Keratinocyte (primary cell): ENCODE measurements around the gene ZFPL1. TPM values are rescaled to one million over a fixed set of nuclear protein-coding genes. Genes with fewer than 3 reads are reported as not detected.

ENCODE experiments used
- DNase-seq: peaks from one replicate; pipeline ENCODE4 v3.0.0-alpha.2; 2011; ENCODE audit warnings: low read depth, missing footprints, low spot score
- FAIRE-seq: peaks from 2 replicates; lab custom pipeline; 2011; peaks lifted over from hg19 to GRCh38; lab: Jason Lieb, UNC
- H2AFZ ChIP-seq: 2 replicates; pipeline ENCODE4 v1.6.0; 2012; ENCODE audit warnings: low read length, control low read depth, inconsistent platforms; ENCODE audit not compliant: control insufficient read depth
- H3K27ac ChIP-seq: 2 replicates; pipeline ENCODE4 v1.5.1; 2011; ENCODE audit warnings: low read length; ENCODE audit not compliant: control insufficient read depth, insufficient read depth
- H3K27me3 ChIP-seq: 3 replicates; pipeline ENCODE4 v1.6.0; 2011; ENCODE audit warnings: low read length; ENCODE audit not compliant: control insufficient read depth, insufficient read depth; ENCODE audit errors: extremely low read depth
- H3K36me3 ChIP-seq, 2 experiments: 2 replicates in 1 of 2; 3 replicates in 1 of 2; pipeline ENCODE4 v1.5.1; 2011; ENCODE audit warnings: low read length in 2 of 2, mild to moderate bottlenecking in 1 of 2; ENCODE audit not compliant: control insufficient read depth in 2 of 2, insufficient read depth in 2 of 2; ENCODE audit errors: extremely low read depth in 1 of 2
- H3K4me1 ChIP-seq: 3 replicates; pipeline ENCODE4 v1.5.1; 2011; ENCODE audit warnings: low read length; ENCODE audit not compliant: control insufficient read depth, insufficient read depth; ENCODE audit errors: extremely low read depth
- H3K4me2 ChIP-seq: 3 replicates; pipeline ENCODE4 v1.6.0; 2011; ENCODE audit warnings: low read depth, low read length; ENCODE audit not compliant: control insufficient read depth, insufficient read depth; ENCODE audit errors: extremely low read depth
- H3K4me3 ChIP-seq, 3 experiments: fragments of 200-600 bp in 1 of 3; sonication (generic) in 1 of 3; 2 replicates in 2 of 3; 3 replicates in 1 of 3; pipeline ENCODE4 v1.5.1; 2011 to 2016; ENCODE audit warnings: low read length in 3 of 3, mild to moderate bottlenecking in 3 of 3, control low read depth in 2 of 3, inconsistent platforms in 1 of 3, low read depth in 1 of 3, mixed read lengths in 1 of 3, mixed run types in 1 of 3, moderate library complexity in 1 of 3; ENCODE audit not compliant: control insufficient read depth in 2 of 3, insufficient read depth in 2 of 3; ENCODE audit errors: extremely low read depth in 1 of 3
- H3K79me2 ChIP-seq: 2 replicates; pipeline ENCODE4 v1.6.0; 2012; ENCODE audit warnings: low read length; ENCODE audit not compliant: control insufficient read depth, insufficient read depth
- H3K9ac ChIP-seq: 3 replicates; pipeline ENCODE4 v1.6.0; 2011; ENCODE audit warnings: low read length; ENCODE audit not compliant: control insufficient read depth, insufficient read depth; ENCODE audit errors: extremely low read depth
- H3K9me1 ChIP-seq: 3 replicates; pipeline ENCODE4 v1.6.0; 2011; ENCODE audit warnings: low read length; ENCODE audit not compliant: control insufficient read depth, insufficient read depth; ENCODE audit errors: extremely low read depth
- H3K9me3 ChIP-seq: 2 replicates; pipeline ENCODE4 v1.5.1; 2012; ENCODE audit warnings: low read depth, low read length; ENCODE audit not compliant: control insufficient read depth
- H4K20me1 ChIP-seq: 3 replicates; pipeline ENCODE4 v1.6.0; 2011; ENCODE audit warnings: low read length; ENCODE audit not compliant: control insufficient read depth, insufficient read depth; ENCODE audit errors: extremely low read depth
- CTCF ChIP-seq, 3 experiments: IDR thresholded peaks in 1 of 3; conservative IDR thresholded peaks in 1 of 3; optimal IDR thresholded peaks in 1 of 3; 2 replicates in 2 of 3; 3 replicates in 1 of 3; pipeline versions ENCODE3 to v1.5.1; 2011; ENCODE audit warnings: low read length in 3 of 3, mild to moderate bottlenecking in 3 of 3, moderate library complexity in 2 of 3, control low read depth in 1 of 3, inconsistent platforms in 1 of 3; ENCODE audit not compliant: insufficient read depth in 2 of 3; ENCODE audit errors: extremely low read depth in 1 of 3
- EZH2 ChIP-seq: IDR thresholded peaks from one replicate; pipeline ENCODE4 v1.6.1; 2012; ENCODE audit warnings: inconsistent platforms, mild to moderate bottlenecking, low read length, moderate library complexity
- dilution Hi-C: fragments of 300-500 bp; cut with MboI; formaldehyde crosslinking; loops from one replicate; pipeline ENCODE4 v1.7.0; 2020; ENCODE audit warnings: low sequenced_read_pairs; ENCODE audit not compliant: extremely low pct_ligation_motif_present
- polyA plus RNA-seq, 5 experiments: library from polyadenylated mRNA; depleted of rRNA in 3 of 5; stranded (reverse) in 3 of 5; stranded (forward) in 1 of 5; unstranded in 1 of 5; fragments of >200 nt; gene quantifications; 1 replicate in 1 of 5; 2 replicates in 3 of 5; 3 replicates in 1 of 5; pipeline versions ENCODE4 v1.2.1 to v1.2.3, GENCODE V29; 2011 to 2012; ENCODE audit warnings: missing spikeins in 2 of 5, low read depth in 1 of 5, low replicate concordance in 1 of 5

Gene ZFPL1
- polyA plus RNA-seq, 1 donor (not counting 4 experiments of a cell fraction or from before 2014, with no cell fraction given): 15.0 TPM

GRCh38 chr11:65051398-65051858 lies 32.6 kb upstream of the ZFPL1 start:
- dilution Hi-C loops: no loop called here
- H3K36me3 ChIP-seq: no peaks in the 10 kb centered on the region
- FAIRE-seq (no peak), DNase-seq (no peak)
- no peak overlapping the region for H3K27ac ChIP-seq
- TF ChIP-seq EZH2 (no peak), CTCF (optimal IDR thresholded peaks at IDR 0.05 in 1 of 3, IDR thresholded peaks at IDR 0.05 in 1 of 3, conservative IDR thresholded peaks at IDR 0.05 in 1 of 3; ENCODE audit: extremely low read depth in 1 of 3, insufficient read depth in 2 of 3, low read length in 3 of 3) (no peak)
- no peaks in the 10 kb centered on the region for H3K9me1 ChIP-seq
- no peak overlapping the region for H3K4me2 ChIP-seq
- no peaks in the 10 kb centered on the region for H3K9me3 ChIP-seq
- H3K4me3 ChIP-seq: no peak overlapping the region
- no peaks in the 10 kb centered on the region for H4K20me1 ChIP-seq
- H3K9ac ChIP-seq: no peak overlapping the region
- H3K79me2 ChIP-seq: no peaks in the 10 kb centered on the region
- H2AFZ ChIP-seq: no peak overlapping the region
- peaks cover 3% of the 10 kb centered on the region for H3K4me1 ChIP-seq
- H3K27me3 ChIP-seq: peaks cover 4% of the 10 kb centered on the region

- H3K9ac ChIP-seq: no peak overlapping the region
- no peak overlapping the region for H3K27ac ChIP-seq
- FAIRE-seq (no peak), DNase-seq (no peak)
- dilution Hi-C loops: no loop called here
- no peaks in the 10 kb centered on the region for H4K20me1 ChIP-seq
- no peaks in the 10 kb centered on the region for H3K79me2 ChIP-seq
- no peaks in the 10 kb centered on the region for H3K9me1 ChIP-seq
- TF ChIP-seq EZH2: no peak
- no peak for TF ChIP-seq CTCF (optimal IDR thresholded peaks at IDR 0.05 in 1 of 3, IDR thresholded peaks at IDR 0.05 in 1 of 3, conservative IDR thresholded peaks at IDR 0.05 in 1 of 3; ENCODE audit: extremely low read depth in 1 of 3, insufficient read depth in 2 of 3, low read length in 3 of 3)
- H3K9me3 ChIP-seq: no peaks in the 10 kb centered on the region
- no peaks in the 10 kb centered on the region for H3K36me3 ChIP-seq
- H3K4me1 ChIP-seq: no peaks in the 10 kb centered on the region
- no peak overlapping the region for H3K4me3 ChIP-seq
- H2AFZ ChIP-seq: no peak overlapping the region
- no peak overlapping the region for H3K4me2 ChIP-seq
- H3K27me3 ChIP-seq: peaks cover 4% of the 10 kb centered on the region
Measured at GRCh38 chr11:65053827-65054508, 30.1 kb upstream of the ZFPL1 start.
